Measurements from ENCODE around the gene MIS18A.
A peak's percentile ranks its signal among the peaks of the same experiment; 100 is the strongest.

The MIS18A gene

DNA sequence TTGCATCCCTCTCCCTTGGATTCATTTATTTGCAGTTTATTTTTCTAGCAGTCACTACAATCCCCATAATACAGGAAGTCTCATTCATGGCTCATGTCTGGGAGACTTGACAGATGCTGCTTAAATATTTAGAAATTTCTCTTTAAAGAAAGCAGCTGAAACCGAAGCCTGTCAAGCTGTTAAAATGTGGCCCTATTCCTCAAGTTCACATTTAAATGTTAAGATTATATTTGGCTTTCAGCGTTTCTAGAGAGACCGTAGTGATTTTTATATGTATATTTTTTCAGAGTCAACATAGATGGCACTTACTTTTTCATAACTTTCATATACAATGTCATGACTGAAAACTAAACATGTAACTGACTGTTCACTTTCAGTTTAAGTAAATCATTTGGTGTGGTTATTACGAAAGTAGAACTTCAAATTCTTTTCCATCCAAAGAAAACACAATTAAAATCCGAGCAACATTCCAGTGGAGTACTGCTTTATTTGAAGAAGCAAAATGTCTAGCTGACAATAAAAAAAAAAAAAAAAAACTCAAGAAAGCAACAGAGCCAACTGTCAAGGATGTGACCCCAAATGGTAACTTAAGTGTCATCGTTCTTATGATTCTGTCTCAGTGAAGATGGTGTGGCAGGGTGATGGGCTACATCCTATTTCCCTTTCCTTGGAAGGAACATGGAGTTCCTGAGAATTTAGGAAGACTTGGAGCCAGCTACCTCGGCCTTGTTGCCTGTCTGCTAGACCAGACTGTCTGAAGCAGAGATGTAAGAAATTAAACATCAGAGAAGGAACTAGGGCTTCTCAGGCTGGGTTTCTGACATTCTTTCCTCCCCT is 37.8 kb downstream of the MIS18A start:
- DNase-seq (ENCODE audit: low spot score) = peak; percentile 49
- TF ChIP-seq, protein P1, sequence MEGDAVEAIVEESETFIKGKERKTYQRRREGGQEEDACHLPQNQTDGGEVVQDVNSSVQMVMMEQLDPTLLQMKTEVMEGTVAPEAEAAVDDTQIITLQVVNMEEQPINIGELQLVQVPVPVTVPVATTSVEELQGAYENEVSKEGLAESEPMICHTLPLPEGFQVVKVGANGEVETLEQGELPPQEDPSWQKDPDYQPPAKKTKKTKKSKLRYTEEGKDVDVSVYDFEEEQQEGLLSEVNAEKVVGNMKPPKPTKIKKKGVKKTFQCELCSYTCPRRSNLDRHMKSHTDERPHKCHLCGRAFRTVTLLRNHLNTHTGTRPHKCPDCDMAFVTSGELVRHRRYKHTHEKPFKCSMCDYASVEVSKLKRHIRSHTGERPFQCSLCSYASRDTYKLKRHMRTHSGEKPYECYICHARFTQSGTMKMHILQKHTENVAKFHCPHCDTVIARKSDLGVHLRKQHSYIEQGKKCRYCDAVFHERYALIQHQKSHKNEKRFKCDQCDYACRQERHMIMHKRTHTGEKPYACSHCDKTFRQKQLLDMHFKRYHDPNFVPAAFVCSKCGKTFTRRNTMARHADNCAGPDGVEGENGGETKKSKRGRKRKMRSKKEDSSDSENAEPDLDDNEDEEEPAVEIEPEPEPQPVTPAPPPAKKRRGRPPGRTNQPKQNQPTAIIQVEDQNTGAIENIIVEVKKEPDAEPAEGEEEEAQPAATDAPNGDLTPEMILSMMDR (IDR thresholded peaks at IDR 0.05; ENCODE audit: borderline replicate concordance, control extremely low read depth, extremely low read depth, insufficient read depth, missing control alignments) = no peak
- in situ Hi-C loops (cut with MboI; ENCODE audit: low sequenced_read_pairs, unreplicated experiment) = no loop called here

DNA sequence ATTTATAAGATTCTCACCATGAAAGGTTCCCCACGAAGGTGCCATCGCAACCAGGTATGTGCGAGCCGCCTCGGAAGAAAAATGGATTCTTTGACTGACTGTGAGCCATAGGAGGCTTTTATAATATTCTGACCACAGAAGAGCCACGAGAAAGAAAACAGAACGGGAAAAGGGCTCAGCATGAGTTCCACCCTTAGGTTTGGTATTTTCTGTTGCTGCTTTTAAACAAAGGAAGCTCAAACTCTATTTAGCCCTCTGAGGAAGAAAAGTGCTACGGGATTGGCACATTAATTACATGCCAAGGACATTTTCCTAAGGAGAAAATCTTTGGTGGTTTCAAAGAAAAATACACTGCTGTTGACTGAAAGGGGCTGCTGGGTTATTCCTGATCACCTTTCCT is 39.3 kb downstream of the MIS18A start:
- TF ChIP-seq, protein P1 (IDR thresholded peaks at IDR 0.05; ENCODE audit: borderline replicate concordance, control extremely low read depth, extremely low read depth, insufficient read depth, missing control alignments) = no peak
- DNase-seq (ENCODE audit: low spot score) = no peak
- in situ Hi-C loops (cut with MboI; ENCODE audit: low sequenced_read_pairs, unreplicated experiment) = no loop called here

DNA sequence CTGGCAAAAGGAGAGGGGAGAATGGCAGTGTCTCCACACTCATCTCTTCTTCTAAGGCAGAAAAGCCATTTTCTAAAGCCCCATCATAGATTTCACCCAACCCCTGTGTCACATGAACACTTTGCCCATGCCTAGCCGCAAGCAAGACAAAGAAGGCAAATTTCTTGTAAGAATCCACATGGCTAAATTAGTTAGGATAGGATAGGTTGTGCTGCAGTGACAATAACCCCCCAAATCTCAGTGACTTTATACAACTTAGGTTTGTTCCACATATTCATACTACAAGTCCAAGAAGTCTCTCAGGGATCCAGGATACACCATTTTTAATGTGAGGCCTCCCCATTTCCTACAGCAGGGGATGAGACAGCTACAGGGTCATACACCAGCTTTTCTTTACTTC is 40.8 kb downstream of the MIS18A start:
- TF ChIP-seq, protein P1 (IDR thresholded peaks at IDR 0.05; ENCODE audit: borderline replicate concordance, control extremely low read depth, extremely low read depth, insufficient read depth, missing control alignments) = no peak
- DNase-seq (ENCODE audit: low spot score) = no peak
- in situ Hi-C loops (cut with MboI; ENCODE audit: low sequenced_read_pairs, unreplicated experiment) = no loop called here

DNA sequence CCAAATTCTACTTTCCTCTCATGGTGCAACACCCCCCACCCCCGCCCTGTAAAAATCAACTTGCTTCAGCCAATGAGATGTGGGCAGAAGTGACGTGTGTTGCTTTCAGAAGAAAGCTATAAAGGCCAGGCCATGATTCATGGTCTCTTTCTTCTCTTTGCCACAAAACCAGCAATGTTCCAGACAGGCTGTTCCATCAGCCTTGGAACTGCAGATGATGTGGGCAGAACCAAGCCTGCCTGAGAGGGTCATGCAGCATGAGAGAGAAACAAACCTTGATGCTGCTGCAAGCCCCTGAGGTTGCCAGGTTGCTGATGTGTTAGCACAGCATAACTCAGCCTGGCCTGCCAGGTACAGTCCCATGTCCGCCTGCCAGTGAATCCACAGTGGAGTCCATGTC is 41.8 kb downstream of the MIS18A start:
- no peak for DNase-seq (ENCODE audit: low spot score)
- in situ Hi-C loops (cut with MboI; ENCODE audit: low sequenced_read_pairs, unreplicated experiment) = no loop called here
- TF ChIP-seq, protein P1 (IDR thresholded peaks at IDR 0.05; ENCODE audit: borderline replicate concordance, control extremely low read depth, extremely low read depth, insufficient read depth, missing control alignments) = no peak

DNA sequence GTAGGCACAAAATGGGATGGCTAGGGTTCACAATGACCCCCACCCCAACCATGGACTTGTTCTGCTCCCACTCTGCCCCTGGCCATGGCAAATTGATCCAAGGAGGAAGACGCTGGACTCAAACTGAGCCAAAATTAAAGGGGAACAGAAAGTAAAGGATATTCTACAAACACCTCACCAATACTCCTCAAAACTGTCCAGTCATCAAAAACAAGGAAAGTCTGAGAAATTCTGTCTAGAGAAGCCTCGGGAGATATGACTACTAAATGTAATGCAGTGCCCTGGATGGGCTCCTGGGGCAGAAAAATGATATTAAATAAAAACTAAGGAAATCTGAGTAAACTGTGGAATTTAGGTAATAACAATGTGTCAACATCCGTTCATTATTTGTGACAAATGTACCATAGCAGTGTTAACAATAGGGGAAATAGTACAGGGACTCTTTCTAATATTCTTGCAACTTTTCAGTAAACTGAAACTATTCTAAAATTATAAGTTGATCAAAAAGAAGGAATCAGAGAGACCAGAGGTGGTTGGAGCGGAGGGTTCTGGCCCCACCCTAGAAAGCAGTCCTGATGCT is 45.0 kb downstream of the MIS18A start:
- no peak for DNase-seq (ENCODE audit: low spot score)
- in situ Hi-C loops (cut with MboI; ENCODE audit: low sequenced_read_pairs, unreplicated experiment) = no loop called here
- TF ChIP-seq, protein P1 (IDR thresholded peaks at IDR 0.05; ENCODE audit: borderline replicate concordance, control extremely low read depth, extremely low read depth, insufficient read depth, missing control alignments) = no peak

DNA sequence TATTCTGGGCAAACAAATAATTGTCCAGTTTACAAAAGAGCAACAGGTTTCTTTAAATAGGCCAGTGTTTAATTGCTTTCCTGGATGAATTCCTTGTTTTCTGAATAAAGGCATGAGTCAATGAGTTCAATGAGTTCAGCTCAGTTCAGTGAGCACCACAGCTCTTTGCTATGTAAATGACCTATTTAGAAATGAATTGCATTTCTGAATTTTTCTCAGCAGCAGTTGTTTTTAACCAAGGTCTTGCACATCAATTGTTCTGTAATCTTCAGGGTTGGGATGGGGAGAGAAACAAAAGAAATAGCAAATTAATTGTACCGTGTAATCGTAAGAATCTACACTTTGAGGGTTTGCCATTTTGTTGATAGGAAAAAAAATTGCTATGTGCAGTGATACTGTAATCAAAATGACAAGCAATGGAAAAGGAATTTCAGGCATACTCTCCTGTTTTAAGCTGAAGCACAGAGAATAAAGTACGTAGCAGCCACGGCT is 45.7 kb downstream of the MIS18A start:
- DNase-seq (ENCODE audit: low spot score) = no peak
- TF ChIP-seq, protein P1 (IDR thresholded peaks at IDR 0.05; ENCODE audit: borderline replicate concordance, control extremely low read depth, extremely low read depth, insufficient read depth, missing control alignments) = no peak

More for the DNA sequence above, 45.7 kb downstream of the MIS18A start:
- in situ Hi-C loops (cut with MboI; ENCODE audit: low sequenced_read_pairs, unreplicated experiment) = no loop called here

Data from GM13976 (cell line).